RWPE2 (cell line): ENCODE data around the gene MRPL30.

Experiments used
- ATAC-seq: fragments of 200-7000 bp; cut with Tn5 transposase; 3 replicates; pipeline ENCODE4 v1.9.1; 2021; ENCODE audit warnings: low read depth
- DNase-seq: peaks from one replicate; pipeline ENCODE4 v3.0.0-alpha.2; 2020; ENCODE audit warnings: low spot score
- H3K27ac ChIP-seq: fragments of 450-650 bp; 2 replicates; pipeline ENCODE4 v1.5.1; 2017; ENCODE audit warnings: mild to moderate bottlenecking; ENCODE audit not compliant: poor library complexity, severe bottlenecking
- H3K27me3 ChIP-seq: fragments of 250-450 bp; sonication (Bioruptor Pico); 2 replicates; pipeline ENCODE4 v1.5.1; 2021; ENCODE audit warnings: mild to moderate bottlenecking, moderate library complexity; ENCODE audit not compliant: insufficient read depth, poor library complexity, severe bottlenecking
- H3K36me3 ChIP-seq: fragments of 250-450 bp; sonication (Bioruptor Pico); 2 replicates; pipeline ENCODE4 v1.5.1; 2020; ENCODE audit warnings: low read depth, mild to moderate bottlenecking, moderate library complexity
- H3K4me1 ChIP-seq: fragments of 250-450 bp; sonication (Bioruptor Pico); 2 replicates; pipeline ENCODE4 v1.5.1; 2021; ENCODE audit warnings: mild to moderate bottlenecking, moderate library complexity; ENCODE audit not compliant: insufficient read depth, poor library complexity, severe bottlenecking
- H3K4me3 ChIP-seq: fragments of 250-450 bp; sonication (Bioruptor Pico); 2 replicates; pipeline ENCODE4 v1.5.1; 2021; ENCODE audit warnings: mild to moderate bottlenecking, moderate library complexity; ENCODE audit not compliant: severe bottlenecking
- H3K9me3 ChIP-seq: fragments of 250-450 bp; sonication (Bioruptor Pico); 2 replicates; pipeline ENCODE4 v1.5.1; 2021; ENCODE audit warnings: mild to moderate bottlenecking, moderate library complexity; ENCODE audit not compliant: severe bottlenecking
- CTCF ChIP-seq: fragments of 450-650 bp; IDR thresholded peaks from one replicate; pipeline ENCODE4 v1.5.1; 2017; ENCODE audit warnings: mild to moderate bottlenecking, moderate library complexity; ENCODE audit not compliant: poor library complexity, severe bottlenecking

The MRPL30 gene

DNA sequence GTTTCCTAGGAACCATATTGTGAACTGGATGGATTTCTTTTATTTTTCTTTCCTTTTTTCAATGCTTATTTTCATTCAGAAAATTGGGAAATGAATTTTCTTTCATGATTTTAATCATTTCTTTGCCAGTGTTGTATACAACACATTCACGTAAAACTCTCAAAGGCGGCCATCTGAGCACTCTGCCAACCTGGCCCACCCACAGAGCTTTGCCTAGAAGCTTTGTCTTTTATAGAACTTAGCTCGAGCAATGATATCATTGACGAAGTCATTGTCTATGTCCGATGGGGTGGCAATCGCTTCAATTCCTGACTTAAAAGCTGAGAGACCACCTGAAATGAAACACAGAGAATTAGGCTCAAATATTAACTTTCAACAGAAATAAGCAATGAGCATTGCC lies 61.2 kb downstream of the MRPL30 start:
- no peak for TF ChIP-seq CTCF
- Histone ChIP-seq H3K27ac (no peak overlapping the region), H3K27me3 (no peaks in the 10 kb centered on the region), H3K36me3 (no peaks in the 10 kb centered on the region), H3K4me3 (no peak overlapping the region), H3K9me3 (no peaks in the 10 kb centered on the region), H3K4me1 (no peaks in the 10 kb centered on the region)
- DNase-seq (no peak), ATAC-seq (no peak)
